GM12891 (cell line): ENCODE results near the gene LRRN4.

Experiments
- POLR2A ChIP-seq: IDR thresholded peaks from 2 replicates; pipeline ENCODE4 v1.6.1; 2011; ENCODE audit warnings: low read depth, low read length, control low read depth
- POLR2AphosphoS5 ChIP-seq: IDR thresholded peaks from 2 replicates; pipeline ENCODE4 v1.6.1; 2011; ENCODE audit warnings: low read depth, low read length, control low read depth
- SPI1 ChIP-seq: IDR thresholded peaks from 2 replicates; pipeline ENCODE4 v1.6.1; 2011; ENCODE audit warnings: low read depth, low read length, control low read depth

GRCh38 chr20:6024768-6025167, 29.1 kb downstream of the LRRN4 start:
- TF ChIP-seq POLR2A (no peak), POLR2AphosphoS5 (no peak), SPI1 (no peak)
